Muscle of arm (tissue), 12 donors: ENCODE data around the gene COLGALT1. TPM values are rescaled to one million over a fixed set of nuclear protein-coding genes. Genes with fewer than 3 reads are reported as not detected.
"Not testable (repeated sequence)": the region's sequence is repeated elsewhere in the genome, so short reads cannot be mapped to it uniquely, and the experiment has no call there.

ENCODE experiments used
- DNase-seq: peaks from one replicate; pipeline ENCODE4 v3.0.0-alpha.2; 2013
- polyA plus RNA-seq, 12 donors: library from polyadenylated mRNA; unstranded; fragments of 120-200 nt; gene quantifications; one replicate each; pipeline ENCODE4 v1.2.1, GENCODE V29; 2013; ENCODE audit not compliant: insufficient read length in 12 of 12

The COLGALT1 gene
- polyA plus RNA-seq, 12 donors: 58.0 to 146 (median 70.3) TPM

DNA sequence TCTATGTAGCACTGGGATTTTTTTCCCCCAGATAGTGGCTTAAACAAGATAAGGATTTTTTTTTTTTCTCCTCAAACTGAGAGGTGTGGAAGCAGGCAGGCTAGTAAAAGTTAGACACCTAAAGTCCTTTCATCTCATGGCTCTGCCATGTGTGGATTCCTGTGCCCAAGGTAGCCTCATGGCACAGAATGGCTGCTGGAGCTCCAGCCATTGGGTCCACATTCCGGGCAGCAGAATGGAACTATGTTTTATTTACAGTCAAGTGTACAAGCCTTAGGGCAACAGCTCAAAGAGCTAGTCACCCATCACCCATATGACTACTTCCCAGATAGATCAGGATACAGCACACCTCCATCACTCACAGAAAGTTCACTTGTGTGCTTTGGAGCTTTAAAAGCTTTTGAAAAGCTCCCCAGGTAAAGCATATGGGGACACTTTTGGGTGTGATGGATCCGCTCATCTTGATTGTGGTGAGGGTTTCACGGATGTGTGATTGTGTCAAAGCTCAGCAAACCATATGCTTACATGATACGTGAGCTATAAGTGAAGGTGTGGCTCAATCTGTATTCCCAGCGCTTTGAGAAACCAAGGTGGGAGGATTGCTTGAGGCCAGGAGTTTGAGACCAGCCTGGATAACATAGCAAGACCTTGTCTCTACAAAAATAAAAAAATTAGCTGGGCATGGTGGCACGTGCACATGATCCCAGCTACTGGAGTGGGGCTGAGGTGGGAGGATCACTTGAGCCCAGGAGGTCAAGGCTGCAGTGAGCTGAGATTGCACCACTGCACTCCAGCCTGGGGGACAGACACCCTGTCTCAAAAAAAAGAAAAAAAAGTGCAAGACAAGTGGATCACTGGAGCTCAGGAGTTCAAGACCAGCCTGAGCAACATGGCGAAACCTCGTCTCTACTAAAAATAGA lies 25.9 kb upstream of the COLGALT1 start:
- no peak for DNase-seq

DNA sequence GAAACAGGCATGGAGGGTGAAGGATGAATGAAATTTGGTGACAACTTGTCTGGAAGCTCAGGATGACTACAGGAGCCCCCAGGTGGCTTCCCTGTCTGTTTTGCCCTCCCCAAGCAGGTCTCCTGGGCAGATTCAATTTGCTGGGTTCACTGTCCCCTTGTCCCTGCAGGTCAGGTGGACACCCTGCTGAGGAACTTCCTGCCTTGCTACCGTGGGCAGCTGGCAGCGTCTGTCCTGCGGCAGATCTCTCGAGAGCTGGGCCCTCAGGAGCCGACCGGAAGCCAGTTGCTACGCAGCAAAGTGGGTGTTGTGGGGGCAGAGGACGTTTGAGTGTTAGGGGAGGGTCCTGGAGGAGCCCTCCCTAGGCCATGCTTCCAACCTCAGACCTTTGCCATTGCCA lies 24.9 kb upstream of the COLGALT1 start:
- DNase-seq: no peak

DNA sequence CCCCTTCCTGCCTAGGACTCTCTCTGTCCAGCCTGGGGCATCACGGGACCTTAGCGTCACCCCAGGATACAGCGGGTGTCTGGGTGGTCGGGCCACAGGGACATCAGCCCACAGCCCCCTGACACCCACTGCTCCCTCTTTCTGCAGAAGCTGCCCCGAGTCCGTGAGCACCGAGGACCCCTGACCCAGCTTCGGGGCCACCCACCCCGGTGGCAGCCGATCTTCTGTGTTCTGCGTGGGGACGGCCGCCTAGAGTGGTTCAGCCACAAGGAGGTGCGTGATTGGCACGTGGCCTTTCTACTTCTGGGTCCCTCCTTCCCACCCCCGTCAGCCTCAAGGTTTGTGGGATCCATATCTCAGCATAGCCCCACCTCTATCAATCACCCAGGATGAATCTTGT lies 23.3 kb upstream of the COLGALT1 start:
- no peak for DNase-seq

DNA sequence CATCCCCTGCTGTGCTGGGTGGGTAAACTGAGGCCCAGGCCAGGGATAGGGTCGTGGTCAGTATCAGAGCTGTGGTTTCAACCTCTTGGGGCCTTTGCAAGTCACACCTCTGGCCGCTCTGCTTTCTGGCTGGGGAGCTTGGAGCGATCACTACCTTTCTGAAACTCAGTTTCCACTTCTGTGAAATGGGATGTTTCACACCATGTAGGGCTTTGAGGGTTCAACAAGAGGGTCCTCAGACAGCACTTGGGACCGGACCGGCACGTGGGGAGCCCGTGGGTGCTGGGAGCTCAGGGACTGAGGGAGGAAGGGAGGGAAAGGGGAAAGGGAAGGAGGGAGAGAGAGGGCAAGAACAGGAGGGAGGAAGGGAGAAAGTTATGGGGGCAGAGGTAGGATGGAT lies 22.9 kb upstream of the COLGALT1 start:
- no peak for DNase-seq

DNA sequence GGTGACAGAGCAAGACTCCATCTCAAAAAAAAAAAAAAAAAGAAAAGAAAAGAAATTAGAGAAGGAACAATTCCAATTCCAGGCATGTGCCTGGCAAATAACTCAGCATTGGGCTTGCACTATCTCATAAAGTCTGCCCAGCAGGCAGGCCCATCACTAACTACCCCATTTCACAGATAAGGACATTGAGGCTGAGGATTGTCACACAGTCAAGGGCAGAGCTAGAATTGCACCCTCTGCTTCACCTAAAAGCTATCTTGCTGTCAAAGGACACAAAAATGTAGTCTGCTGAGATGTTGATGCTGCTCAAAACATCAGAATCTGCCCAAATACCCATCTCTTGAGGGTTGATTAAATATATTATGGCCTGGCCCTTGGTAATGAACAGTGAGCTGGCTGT lies 20.7 kb upstream of the COLGALT1 start:
- DNase-seq: no peak

GRCh38 chr19:17536955-17537354 lies 18.5 kb upstream of the COLGALT1 start:
- DNase-seq: no peak

- DNase-seq: no peak
Measured at GRCh38 chr19:17538684-17539237, 16.7 kb upstream of the COLGALT1 start.

- peak; percentile 87 for DNase-seq
Measured at GRCh38 chr19:17539238-17540117, 16.0 kb upstream of the COLGALT1 start.

- no peak for DNase-seq
Measured at GRCh38 chr19:17540174-17540573, 15.3 kb upstream of the COLGALT1 start.

- DNase-seq: no peak
Measured at GRCh38 chr19:17541184-17541759, 14.2 kb upstream of the COLGALT1 start.

- DNase-seq: no peak
Measured at GRCh38 chr19:17542042-17542441, 13.4 kb upstream of the COLGALT1 start.

- DNase-seq: no peak
Measured at GRCh38 chr19:17542793-17543582, 12.5 kb upstream of the COLGALT1 start.

DNA sequence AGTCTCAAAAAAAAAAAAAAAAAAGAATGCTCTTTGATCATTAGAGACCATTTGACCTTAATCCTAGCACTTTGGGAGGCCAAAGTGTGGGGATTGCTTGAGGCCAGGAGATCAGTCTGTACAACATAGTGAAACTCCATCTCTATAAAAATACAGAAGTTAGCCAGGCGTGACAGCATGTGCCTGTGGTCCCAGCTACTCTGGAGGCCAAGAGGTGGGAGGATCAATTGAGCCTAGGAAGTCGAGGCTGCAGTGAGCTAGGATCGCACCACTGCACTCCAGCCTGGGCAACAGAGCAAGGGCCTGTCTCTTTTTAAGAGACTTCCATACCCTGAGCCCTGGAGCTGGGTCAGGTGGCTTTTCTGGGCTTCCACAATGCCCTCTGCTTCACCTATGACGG lies 11.5 kb upstream of the COLGALT1 start:
- DNase-seq: no peak

DNA sequence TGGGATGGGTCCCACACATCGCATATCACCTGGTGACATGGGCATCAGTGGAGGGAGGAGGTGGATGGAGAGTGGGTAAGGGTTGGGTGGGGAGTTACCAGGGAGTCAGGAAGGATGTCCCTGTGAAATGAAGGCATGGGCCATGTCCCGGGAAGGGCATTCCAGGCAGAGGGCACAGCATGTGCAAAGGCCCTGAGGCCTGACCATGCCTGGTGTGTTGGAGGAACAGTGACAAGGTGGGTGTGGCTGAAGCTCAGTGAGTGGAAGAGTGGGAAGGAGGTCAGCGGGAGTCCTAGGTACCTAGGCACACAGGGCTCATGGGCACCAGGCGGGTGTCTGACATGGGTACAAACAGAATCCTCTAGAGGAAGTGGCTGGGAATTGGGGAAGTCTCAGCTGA lies 11.0 kb upstream of the COLGALT1 start:
- no peak for DNase-seq

GRCh38 chr19:17548145-17548544 lies 7.3 kb upstream of the COLGALT1 start:
- no peak for DNase-seq

DNA sequence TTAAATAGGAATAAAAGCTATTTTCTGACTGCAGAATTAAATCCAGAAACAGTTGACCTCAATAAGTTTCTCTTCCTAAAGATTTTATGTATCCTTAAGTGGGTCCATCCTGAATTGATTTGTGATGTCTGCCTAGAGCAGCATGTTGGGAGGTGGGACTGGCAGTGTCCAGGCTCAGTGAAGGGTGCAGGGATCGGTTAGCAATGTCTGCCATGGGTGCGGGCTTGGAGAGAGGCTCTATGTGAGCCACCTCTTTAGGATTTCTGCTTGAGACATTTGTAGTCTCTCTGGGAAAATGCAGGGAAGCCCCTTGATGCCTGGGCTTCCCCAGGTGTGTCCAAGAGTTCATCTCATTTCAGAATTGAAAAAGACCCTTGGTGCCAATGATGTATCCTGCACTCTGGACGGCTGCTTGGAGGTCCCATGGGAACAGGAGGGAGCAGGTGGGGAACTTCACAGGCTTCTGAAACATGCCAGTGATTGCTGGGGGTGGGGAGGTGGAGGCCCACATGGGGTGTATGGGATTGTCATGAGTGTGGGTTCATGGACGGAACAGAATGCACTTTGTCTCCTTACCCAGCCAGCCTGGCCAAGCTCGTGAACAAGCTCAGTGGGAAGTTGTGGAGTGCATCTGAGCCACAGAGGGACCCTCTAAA lies 6.2 kb upstream of the COLGALT1 start:
- no peak for DNase-seq

DNA sequence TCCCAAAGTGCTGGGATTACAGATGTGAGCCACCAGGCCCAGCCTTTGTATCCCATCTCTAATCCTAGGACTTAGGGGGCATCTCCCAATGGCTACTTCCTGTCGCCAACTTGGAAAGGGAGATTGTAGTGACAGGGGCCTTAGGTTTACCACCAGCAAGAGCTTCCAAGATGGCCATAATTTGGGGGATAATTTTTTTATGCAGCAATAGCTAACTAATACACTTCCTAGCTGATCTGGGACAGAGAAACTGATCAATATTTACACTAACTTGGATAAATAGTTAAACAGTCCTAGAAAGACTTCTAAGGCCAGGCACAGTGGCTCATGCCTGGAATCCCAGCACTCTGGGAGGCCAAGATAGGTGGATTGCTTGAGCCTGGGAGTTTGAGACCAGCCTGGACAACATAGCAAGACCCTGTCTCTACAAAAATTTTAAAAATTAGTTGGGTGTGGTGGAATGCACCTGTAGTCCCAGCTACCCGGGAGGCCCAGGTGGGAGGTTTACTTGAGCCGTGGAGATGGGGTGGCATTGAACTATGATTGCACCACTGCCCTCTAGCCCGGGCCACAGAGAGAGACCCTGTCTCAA lies 5.3 kb upstream of the COLGALT1 start:
- DNase-seq: no peak

DNA sequence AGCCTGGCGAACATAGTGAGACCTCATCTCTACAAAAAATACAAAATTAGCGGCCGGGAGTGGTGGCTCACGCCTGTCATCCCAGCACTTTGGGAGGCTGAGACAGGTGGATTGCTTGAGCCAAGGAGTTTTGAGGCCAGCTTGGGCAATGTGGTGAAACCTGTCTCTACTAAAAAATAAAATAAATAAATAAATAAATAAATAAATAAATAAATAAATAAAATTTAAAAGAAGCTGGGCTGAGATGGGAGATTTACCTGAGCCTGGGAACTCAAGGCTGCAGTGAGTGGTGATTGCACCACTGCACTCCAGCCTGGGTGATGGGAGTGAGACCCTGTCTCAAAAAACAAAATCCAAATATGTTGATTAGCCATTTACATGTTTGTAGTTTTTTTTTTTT lies 2.7 kb upstream of the COLGALT1 start:
- DNase-seq: not testable (repeated sequence)

- peak; percentile 90 for DNase-seq
Measured at GRCh38 chr19:17553256-17553655, 2.2 kb upstream of the COLGALT1 start.

DNA sequence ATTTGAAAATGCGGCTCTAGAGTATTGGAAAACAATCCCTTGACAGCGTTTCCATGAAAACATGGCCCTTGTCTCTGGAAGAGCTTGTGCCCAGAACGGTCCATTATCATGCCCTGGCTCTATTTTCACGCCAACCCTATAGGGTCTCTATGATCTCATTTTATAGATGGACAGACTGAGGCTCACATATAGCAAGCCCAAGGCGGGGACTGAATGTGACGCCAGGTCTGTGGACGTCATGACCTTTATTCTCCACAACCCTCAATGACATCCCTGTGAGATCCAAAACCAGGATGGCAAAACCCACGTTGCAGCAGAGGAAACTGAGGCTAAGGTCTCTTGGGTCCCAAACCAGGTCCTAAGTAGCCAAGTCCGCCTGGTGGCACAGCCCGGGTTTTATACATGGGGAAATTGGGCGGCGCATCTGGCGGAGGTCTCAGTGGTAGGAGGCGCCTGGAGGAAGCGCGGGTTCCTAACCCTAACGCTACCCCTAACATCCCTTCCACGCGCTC lies 425 bp upstream of the COLGALT1 start:
- DNase-seq: no peak
